Measurements from ENCODE around the gene CCDC170. TPM values are rescaled to one million over a fixed set of nuclear protein-coding genes. Genes with fewer than 3 reads are reported as not detected.

The CCDC170 gene
- total and polyA plus RNA-seq, 9 donors = 3.8 to 19.8 (median 8.9) TPM

DNA sequence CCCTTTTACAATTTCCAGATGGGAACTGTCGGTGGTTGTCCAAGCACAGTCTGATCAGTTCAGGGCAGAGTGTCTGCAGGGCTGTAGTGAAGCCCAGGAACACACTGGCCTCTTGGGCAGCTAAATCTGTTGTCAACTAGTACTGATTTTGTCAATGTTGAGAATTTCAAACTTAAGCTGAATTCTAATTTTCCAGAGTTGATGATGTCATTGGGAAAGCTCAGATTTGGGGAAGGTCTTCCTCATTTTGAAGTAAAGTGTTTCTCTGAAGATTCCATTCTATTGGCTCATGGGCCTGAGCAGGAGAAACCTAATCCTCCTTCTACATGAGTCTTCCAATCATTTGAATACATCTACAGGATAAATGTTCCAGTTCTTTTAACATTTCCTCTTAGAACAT lies 72.1 kb downstream of the CCDC170 start:
- H3K9me3 ChIP-seq = no peaks in the 10 kb centered on the region
- TF ChIP-seq, protein P1, sequence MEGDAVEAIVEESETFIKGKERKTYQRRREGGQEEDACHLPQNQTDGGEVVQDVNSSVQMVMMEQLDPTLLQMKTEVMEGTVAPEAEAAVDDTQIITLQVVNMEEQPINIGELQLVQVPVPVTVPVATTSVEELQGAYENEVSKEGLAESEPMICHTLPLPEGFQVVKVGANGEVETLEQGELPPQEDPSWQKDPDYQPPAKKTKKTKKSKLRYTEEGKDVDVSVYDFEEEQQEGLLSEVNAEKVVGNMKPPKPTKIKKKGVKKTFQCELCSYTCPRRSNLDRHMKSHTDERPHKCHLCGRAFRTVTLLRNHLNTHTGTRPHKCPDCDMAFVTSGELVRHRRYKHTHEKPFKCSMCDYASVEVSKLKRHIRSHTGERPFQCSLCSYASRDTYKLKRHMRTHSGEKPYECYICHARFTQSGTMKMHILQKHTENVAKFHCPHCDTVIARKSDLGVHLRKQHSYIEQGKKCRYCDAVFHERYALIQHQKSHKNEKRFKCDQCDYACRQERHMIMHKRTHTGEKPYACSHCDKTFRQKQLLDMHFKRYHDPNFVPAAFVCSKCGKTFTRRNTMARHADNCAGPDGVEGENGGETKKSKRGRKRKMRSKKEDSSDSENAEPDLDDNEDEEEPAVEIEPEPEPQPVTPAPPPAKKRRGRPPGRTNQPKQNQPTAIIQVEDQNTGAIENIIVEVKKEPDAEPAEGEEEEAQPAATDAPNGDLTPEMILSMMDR (IDR thresholded peaks at IDR 0.05) = no peak
- no peak for TF ChIP-seq POLR2A (IDR thresholded peaks at IDR 0.05)
- no peak for TF ChIP-seq EP300 (IDR thresholded peaks at IDR 0.05)
- H3K27me3 ChIP-seq = no peaks in the 10 kb centered on the region
- no peaks in the 10 kb centered on the region for H3K36me3 ChIP-seq
- H3K4me3 ChIP-seq = no peak overlapping the region
- 48 to 64% (median 63%) methylated on average over 1 of the region's 1 CpG for WGBS, 3 donors
- no peak for DNase-seq
- no peak overlapping the region for H3K27ac ChIP-seq
- intact Hi-C loops (cut with DNase I) = no loop called here
- H3K4me1 ChIP-seq (ENCODE audit: insufficient read depth) = no peaks in the 10 kb centered on the region

DNA sequence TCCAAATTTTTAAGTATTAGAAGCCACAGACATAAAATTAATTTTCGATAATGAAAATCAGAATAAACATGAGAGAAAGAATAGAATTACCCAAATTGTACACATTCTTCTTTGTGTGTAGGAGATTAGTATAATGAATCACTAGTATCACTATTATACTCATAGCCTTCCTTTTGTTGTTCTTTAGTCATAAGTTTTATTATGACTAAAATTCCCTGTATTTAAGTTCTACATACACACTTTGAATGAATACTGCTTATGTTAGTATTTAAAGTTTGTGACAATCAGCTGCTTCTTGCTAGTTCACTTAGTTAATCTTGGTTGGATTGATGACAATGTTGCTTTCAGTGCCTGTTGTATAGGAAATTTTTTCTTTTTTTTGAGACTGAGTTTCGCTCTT lies 72.7 kb downstream of the CCDC170 start:
- no peak overlapping the region for H3K27ac ChIP-seq
- 46 to 50% (median 47%) methylated on average over 2 of the region's 2 CpGs for WGBS, 3 donors
- no peak for DNase-seq
- intact Hi-C loops (cut with DNase I) = no loop called here
- no peaks in the 10 kb centered on the region for H3K4me1 ChIP-seq (ENCODE audit: insufficient read depth)
- no peaks in the 10 kb centered on the region for H3K36me3 ChIP-seq
- no peaks in the 10 kb centered on the region for H3K27me3 ChIP-seq
- TF ChIP-seq POLR2A (IDR thresholded peaks at IDR 0.05) = no peak
- TF ChIP-seq, protein P1 (IDR thresholded peaks at IDR 0.05) = no peak
- no peak for TF ChIP-seq EP300 (IDR thresholded peaks at IDR 0.05)
- no peak overlapping the region for H3K4me3 ChIP-seq
- no peaks in the 10 kb centered on the region for H3K9me3 ChIP-seq

DNA sequence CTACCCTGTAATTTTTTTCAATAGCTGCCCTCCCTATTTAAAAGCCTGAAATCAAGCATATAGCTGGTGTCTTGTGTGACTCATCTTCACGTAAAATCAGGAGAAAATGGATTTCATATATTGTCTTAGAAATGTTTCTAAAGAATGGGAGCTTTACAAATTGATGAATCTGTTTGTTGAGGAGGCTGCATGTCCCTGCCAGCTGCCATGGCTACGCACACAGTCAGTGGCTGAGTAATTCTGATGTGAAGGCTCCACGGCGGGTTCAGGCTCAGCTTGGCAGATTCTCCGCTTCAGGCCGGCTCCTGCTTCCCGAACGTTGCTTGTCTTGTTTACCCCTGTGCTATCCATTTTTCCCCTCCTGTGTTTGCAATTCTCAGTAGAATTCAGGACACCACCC lies 82.8 kb downstream of the CCDC170 start:
- H3K9me3 ChIP-seq = no peaks in the 10 kb centered on the region
- intact Hi-C loops (cut with DNase I) = no loop called here
- WGBS, 3 donors = 82 to 90% (median 88%) methylated on average over 8 of the region's 8 CpGs
- H3K4me3 ChIP-seq = no peak overlapping the region
- no peak for TF ChIP-seq POLR2A (IDR thresholded peaks at IDR 0.05)
- TF ChIP-seq EP300 (IDR thresholded peaks at IDR 0.05) = no peak
- TF ChIP-seq, protein P1 (IDR thresholded peaks at IDR 0.05) = no peak
- no peak overlapping the region for H3K27ac ChIP-seq
- DNase-seq = no peak
- H3K4me1 ChIP-seq (ENCODE audit: insufficient read depth) = no peaks in the 10 kb centered on the region
- H3K36me3 ChIP-seq = no peaks in the 10 kb centered on the region
- H3K27me3 ChIP-seq = no peaks in the 10 kb centered on the region

DNA sequence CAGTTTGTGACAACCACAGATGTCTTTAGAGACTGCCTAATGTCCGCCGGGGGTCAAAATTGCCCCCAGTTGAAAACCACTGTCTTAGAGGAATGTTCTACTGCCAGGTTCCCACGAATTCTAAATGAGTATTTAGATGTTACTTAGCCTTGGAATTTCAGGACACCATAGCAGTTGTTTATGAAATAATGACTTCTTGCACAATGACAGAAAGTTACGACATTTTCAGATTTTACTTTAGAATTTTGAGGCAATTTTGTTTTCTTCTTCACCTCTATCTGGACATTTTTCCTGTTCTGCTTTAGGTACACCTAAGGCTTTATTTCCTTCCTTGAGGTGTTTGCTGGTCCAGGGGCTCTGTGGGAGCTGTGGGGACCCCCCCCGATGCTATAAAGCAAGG lies 83.4 kb downstream of the CCDC170 start:
- H3K27me3 ChIP-seq = no peaks in the 10 kb centered on the region
- intact Hi-C loops (cut with DNase I) = no loop called here

More for the DNA sequence above, 83.4 kb downstream of the CCDC170 start:
- DNase-seq = no peak
- Histone ChIP-seq H3K9me3 (no peaks in the 10 kb centered on the region), H3K36me3 (no peaks in the 10 kb centered on the region), H3K4me1 (ENCODE audit: insufficient read depth) (no peaks in the 10 kb centered on the region), H3K4me3 (no peak overlapping the region), H3K27ac (no peak overlapping the region)
- TF ChIP-seq POLR2A (IDR thresholded peaks at IDR 0.05) (no peak), EP300 (IDR thresholded peaks at IDR 0.05) (no peak)
- TF ChIP-seq, protein P1 (IDR thresholded peaks at IDR 0.05) = no peak
- 82 to 93% (median 84%) methylated on average over 5 of the region's 5 CpGs for WGBS, 3 donors
